H1 (cell line): Measurements from ENCODE around the gene TNS3. TPM values are rescaled to one million over a fixed set of nuclear protein-coding genes. Genes with fewer than 3 reads are reported as not detected.

Source experiments
- CTCF ChIA-PET: fragments of 300-600 bp; sonication (Branson Sonifier 250); formaldehyde crosslinking; loops from one replicate; lab custom pipeline; 2021; ENCODE audit not compliant: partially characterized antibody; lab: Charles Lee
- POLR2A ChIA-PET: fragments of 300-600 bp; sonication (Branson Sonifier 250); formaldehyde crosslinking; loops from one replicate; lab custom pipeline; 2021; ENCODE audit warnings: inconsistent platforms; ENCODE audit not compliant: partially characterized antibody; lab: Charles Lee
- DNase-seq, 2 experiments: peaks; one replicate each; pipeline versions ENCODE4 v3.0.0 to v3.0.0-alpha.2; 2010 to 2022; ENCODE audit warnings: low spot score in 2 of 2, low read depth in 1 of 2, mixed read lengths in 1 of 2
- FAIRE-seq: peaks from 2 replicates; lab custom pipeline; 2011; peaks lifted over from hg19 to GRCh38; lab: Jason Lieb, UNC
- H2AFZ ChIP-seq: 2 replicates; pipeline ENCODE4 v1.8.1; 2012; ENCODE audit warnings: low read length, inconsistent platforms
- H2AK5ac ChIP-seq: 2 replicates; pipeline ENCODE4 v1.6.1; 2013; ENCODE audit warnings: low read depth, low read length
- H2BK120ac ChIP-seq: replicated peaks from 2 replicates; pipeline ENCODE3; 2013; ENCODE audit warnings: low read depth, low read length, inconsistent platforms
- H2BK12ac ChIP-seq: 2 replicates; pipeline ENCODE4 v1.6.1; 2013; ENCODE audit warnings: low read depth, low read length
- H2BK15ac ChIP-seq: 2 replicates; pipeline ENCODE4 v1.6.1; 2013; ENCODE audit warnings: low read length
- H2BK20ac ChIP-seq: 2 replicates; pipeline ENCODE4 v1.6.1; 2013; ENCODE audit warnings: low read length
- H2BK5ac ChIP-seq: 2 replicates; pipeline ENCODE4 v1.6.1; 2013; ENCODE audit warnings: low read depth, low read length
- H3K14ac ChIP-seq: 2 replicates; pipeline ENCODE4 v1.6.1; 2013; ENCODE audit warnings: inconsistent platforms; ENCODE audit not compliant: insufficient read length
- H3K18ac ChIP-seq: 2 replicates; pipeline ENCODE4 v1.6.1; 2013; ENCODE audit warnings: low read length; ENCODE audit errors: extremely low read depth
- H3K23ac ChIP-seq: 2 replicates; pipeline ENCODE4 v1.6.1; 2013; ENCODE audit warnings: inconsistent platforms; ENCODE audit not compliant: insufficient read length
- H3K23me2 ChIP-seq: 2 replicates; pipeline ENCODE4 v1.6.1; 2013; ENCODE audit warnings: low read depth, low read length
- H3K27ac ChIP-seq: 2 replicates; pipeline ENCODE4 v1.6.1; 2011; ENCODE audit warnings: low read depth, low read length, inconsistent platforms
- H3K27me3 ChIP-seq, 4 experiments: replicated peaks in 1 of 4; 1 replicate in 1 of 4; 2 replicates in 3 of 4; pipeline versions ENCODE4 v1.6.1 to v1.8.1; 2011 to 2013; ENCODE audit warnings: low read length in 3 of 4, mild to moderate bottlenecking in 3 of 4, inconsistent platforms in 2 of 4, mixed read lengths in 2 of 4, moderate library complexity in 1 of 4; ENCODE audit not compliant: control insufficient read depth in 3 of 4, insufficient read depth in 3 of 4; ENCODE audit errors: extremely low read depth in 1 of 4
- H3K36me3 ChIP-seq, 4 experiments: 2 replicates each; pipeline versions ENCODE4 v1.6.1 to v1.8.1; 2011 to 2013; ENCODE audit warnings: mild to moderate bottlenecking in 4 of 4, low read length in 3 of 4, moderate library complexity in 2 of 4, control low read depth in 1 of 4, inconsistent platforms in 1 of 4; ENCODE audit not compliant: insufficient read depth in 4 of 4, control insufficient read depth in 2 of 4
- H3K4ac ChIP-seq: replicated peaks from 2 replicates; pipeline ENCODE3; 2013; ENCODE audit warnings: low read length, low read depth, mixed read lengths, inconsistent platforms; ENCODE audit not compliant: insufficient read length
- H3K4me1 ChIP-seq, 4 experiments: replicated peaks in 1 of 4; 1 replicate in 1 of 4; 2 replicates in 3 of 4; pipeline versions ENCODE4 v1.6.1 to v1.8.1; 2011 to 2013; ENCODE audit warnings: low read length in 3 of 4, inconsistent platforms in 2 of 4, mixed read lengths in 1 of 4; ENCODE audit not compliant: insufficient read depth in 4 of 4, control insufficient read depth in 3 of 4
- H3K4me2 ChIP-seq, 2 experiments: 2 replicates each; pipeline versions ENCODE4 v1.6.1 to v1.8.1; 2011 to 2013; ENCODE audit warnings: low read depth in 2 of 2, low read length in 2 of 2, control low read depth in 1 of 2, inconsistent platforms in 1 of 2, mild to moderate bottlenecking in 1 of 2; ENCODE audit not compliant: insufficient read depth in 1 of 2
- H3K4me3 ChIP-seq, 4 experiments: fragments of 200-600, 300-600 bp in 1 of 4; sonication (generic), shearing (Covaris generic), sonication (Bioruptor Twin) in 1 of 4; 2 replicates each; pipeline versions ENCODE4 v1.5.1 to v1.8.1; 2011 to 2016; ENCODE audit warnings: low read length in 4 of 4, low read depth in 3 of 4, control low read depth in 2 of 4, inconsistent platforms in 2 of 4, mild to moderate bottlenecking in 2 of 4, mixed read lengths in 1 of 4, moderate library complexity in 1 of 4; ENCODE audit not compliant: insufficient read depth in 2 of 4; ENCODE audit errors: extremely low read depth in 1 of 4
- H3K56ac ChIP-seq: replicated peaks from 2 replicates; pipeline ENCODE3; 2013; ENCODE audit warnings: low read depth, mild to moderate bottlenecking, mixed read lengths, low read length, inconsistent platforms; ENCODE audit not compliant: insufficient read length
- H3K79me1 ChIP-seq: 2 replicates; pipeline ENCODE4 v1.6.1; 2013; ENCODE audit warnings: low read depth, low read length, control low read depth
- H3K79me2 ChIP-seq, 2 experiments: 2 replicates each; pipeline versions ENCODE4 v1.6.1 to v1.8.1; 2012 to 2013; ENCODE audit warnings: low read length in 2 of 2, mild to moderate bottlenecking in 2 of 2, inconsistent platforms in 1 of 2; ENCODE audit not compliant: insufficient read depth in 2 of 2, control insufficient read depth in 1 of 2
- H3K9ac ChIP-seq, 4 experiments: replicated peaks in 1 of 4; 1 replicate in 1 of 4; 2 replicates in 3 of 4; pipeline versions ENCODE4 v1.6.1 to v1.8.1; 2011 to 2013; ENCODE audit warnings: low read depth in 3 of 4, low read length in 3 of 4, control low read depth in 2 of 4, mild to moderate bottlenecking in 2 of 4, moderate library complexity in 2 of 4, inconsistent platforms in 1 of 4; ENCODE audit errors: extremely low read depth in 1 of 4
- H3K9me3 ChIP-seq, 2 experiments: 2 replicates each; pipeline versions ENCODE4 v1.6.1 to v1.8.1; 2012 to 2013; ENCODE audit warnings: mild to moderate bottlenecking in 2 of 2, moderate library complexity in 2 of 2, control low read depth in 1 of 2, inconsistent platforms in 1 of 2, low read depth in 1 of 2, low read length in 1 of 2, mixed read lengths in 1 of 2; ENCODE audit not compliant: insufficient read depth in 2 of 2
- H4K20me1 ChIP-seq, 2 experiments: replicated peaks in 1 of 2; 2 replicates each; pipeline versions ENCODE3 to v1.8.1; 2011 to 2013; ENCODE audit warnings: inconsistent platforms in 2 of 2, low read length in 2 of 2, mild to moderate bottlenecking in 1 of 2; ENCODE audit not compliant: insufficient read depth in 2 of 2, control insufficient read depth in 1 of 2
- H4K5ac ChIP-seq: 2 replicates; pipeline ENCODE4 v1.6.1; 2013; ENCODE audit warnings: low read length, low read depth, mixed read lengths, inconsistent platforms; ENCODE audit not compliant: insufficient read length
- H4K8ac ChIP-seq: 2 replicates; pipeline ENCODE4 v1.8.0; 2013; ENCODE audit warnings: mild to moderate bottlenecking, moderate library complexity, low read length, inconsistent platforms; ENCODE audit not compliant: insufficient read depth; ENCODE audit errors: extremely low read depth
- H4K91ac ChIP-seq: replicated peaks from 2 replicates; pipeline ENCODE3; 2013; ENCODE audit warnings: low read length, mixed read lengths, inconsistent platforms; ENCODE audit not compliant: insufficient read length
- BCL11A ChIP-seq, 2 experiments: IDR thresholded peaks; one replicate each; pipeline ENCODE4 v1.6.1; 2011; ENCODE audit warnings: low read depth in 2 of 2, low read length in 2 of 2, mild to moderate bottlenecking in 2 of 2
- CHD2 ChIP-seq: IDR thresholded peaks from 2 replicates; pipeline ENCODE4 v1.6.1; 2012; ENCODE audit warnings: low read length, improper control_type of control experiment
- GTF2F1 ChIP-seq: IDR thresholded peaks from 2 replicates; pipeline ENCODE4 v1.6.1; 2012; ENCODE audit warnings: low read depth, low read length, improper control_type of control experiment, borderline replicate concordance
- HDAC2 ChIP-seq, 2 experiments: fragments of 300-600 bp in 1 of 2; sonication (generic) in 1 of 2; IDR thresholded peaks; 2 replicates each; pipeline ENCODE4 v1.6.1; 2011 to 2012; ENCODE audit warnings: low read depth in 2 of 2, low read length in 2 of 2, mild to moderate bottlenecking in 2 of 2, moderate library complexity in 2 of 2, borderline replicate concordance in 1 of 2, inconsistent platforms in 1 of 2
- KDM4A ChIP-seq: IDR thresholded peaks from one replicate; pipeline ENCODE4 v1.7.1; 2012; ENCODE audit warnings: low read depth, mild to moderate bottlenecking, moderate library complexity, low read length, inconsistent platforms; ENCODE audit not compliant: severe bottlenecking
- KDM5A ChIP-seq: fragments of 200-600 bp; IDR thresholded peaks from 2 replicates; pipeline ENCODE4 v1.7.1; 2012; ENCODE audit warnings: mild to moderate bottlenecking, low read length, inconsistent platforms, mixed read lengths
- NRF1 ChIP-seq: IDR thresholded peaks from 2 replicates; pipeline ENCODE4 v1.6.1; 2011; ENCODE audit warnings: mild to moderate bottlenecking, low read depth, low read length, improper control_type of control experiment
- RBBP5 ChIP-seq: IDR thresholded peaks from 2 replicates; pipeline ENCODE4 v1.7.1; 2012; ENCODE audit warnings: low read depth, mild to moderate bottlenecking, inconsistent platforms, low read length, moderate library complexity, borderline replicate concordance
- SIN3A ChIP-seq, 2 experiments: IDR thresholded peaks in 1 of 2; conservative IDR thresholded peaks in 1 of 2; 2 replicates each; pipeline ENCODE4 v1.6.1; 2011 to 2012; ENCODE audit warnings: low read length in 2 of 2, improper control_type of control experiment in 1 of 2, low read depth in 1 of 2, mild to moderate bottlenecking in 1 of 2
- SIRT6 ChIP-seq: IDR thresholded peaks from one replicate; pipeline ENCODE4 v1.7.1; 2012; ENCODE audit warnings: low read length, inconsistent platforms
- TAF1 ChIP-seq: IDR thresholded peaks from 2 replicates; pipeline ENCODE4 v1.6.1; 2011; ENCODE audit warnings: mild to moderate bottlenecking, low read depth, low read length
- WGBS, 2 experiments: shearing (Covaris generic) in 1 of 2; methylation state at CpG; one replicate each; pipeline versions ENCODE4 v1.1.6 to v1.1.7; 2013 to 2015; ENCODE audit warnings: low lambda C conversion rate in 2 of 2, mixed read lengths in 2 of 2, inconsistent platforms in 1 of 2, low coverage in 1 of 2, missing lambda C conversion rate in 1 of 2; ENCODE audit not compliant: insufficient replicate concordance in 2 of 2, insufficient coverage in 1 of 2, insufficient read length in 1 of 2; ENCODE audit errors: extremely low coverage in 1 of 2, missing lambda C conversion rate in 1 of 2; 5-methylcytosine and 5-hydroxymethylcytosine counted together
- polyA plus RNA-seq, 7 experiments: library from polyadenylated mRNA; depleted of rRNA in 3 of 7; stranded (reverse) in 5 of 7; unstranded in 2 of 7; fragments of >200 nt in 5 of 7; fragments of 200-250 nt in 2 of 7; gene quantifications; 1 replicate in 5 of 7; 2 replicates in 1 of 7; 4 replicates in 1 of 7; pipeline versions ENCODE4 v1.2.1 to v1.2.3, GENCODE V29; 2011 to 2013; ENCODE audit warnings: missing spikeins in 2 of 7, mixed read lengths in 2 of 7
- total RNA-seq: library from RNA; stranded (reverse); fragmentation: NEBNext Ultra II Directional; extraction: Animal tissue kit (Norgen Biotek cat#: 25700); gene quantifications from 2 replicates; pipeline ENCODE4 v1.2.1, GENCODE V29; 2021
- TF ChIP-seq, protein P1 (sequence below): IDR thresholded peaks from 2 replicates; pipeline ENCODE4 v1.6.1; 2011; ENCODE audit warnings: low read length, improper control_type of control experiment

TNS3 gene
- total and polyA plus RNA-seq, 2 of the 8 experiments (the other 6 are each of a cell fraction or from before 2014, with no cell fraction given) = 11.9 to 24.2 TPM

GRCh38 chr7:47528471-47528870 lies 53.4 kb downstream of the TNS3 start:
- Histone ChIP-seq H3K9me3 (peaks cover 0 to 7% of the 10 kb centered on the region in 2 experiments; a peak in 1 of 4 replicates), H3K23ac (no peak overlapping the region), H4K91ac (no peak overlapping the region), H3K79me1 (peaks cover 8% of the 10 kb centered on the region), H3K79me2 (peaks cover 0 to 17% of the 10 kb centered on the region in 2 experiments; a peak in 2 of 4 replicates), H3K23me2 (0 out of 2 replicates have a peak, but pooled peaks cover 1% of the 10 kb centered on the region), H3K36me3 (peaks cover 0 to 3% (median 1%) of the 10 kb centered on the region in 4 experiments; a peak in 1 of 8 replicates), H2BK5ac (no peak overlapping the region), H3K27ac (no peak overlapping the region), H3K9ac (no peak overlapping the region), H3K56ac (no peak overlapping the region), H2BK120ac (no peak overlapping the region), H4K5ac (no peak overlapping the region), H2BK20ac (no peak overlapping the region), H3K4ac (no peak overlapping the region), H2AFZ (no peak overlapping the region), H2BK12ac (no peak overlapping the region), H3K4me3 (no peak overlapping the region), H4K8ac (no peak overlapping the region), H3K14ac (no peak overlapping the region), H3K4me1 (peaks cover 0 to 3% (median 0%) of the 10 kb centered on the region in 4 experiments; a peak in 1 of 7 replicates), H3K27me3 (no peaks in the 10 kb centered on the region), H3K4me2 (no peak overlapping the region), H4K20me1 (peaks cover 0 to 1% of the 10 kb centered on the region in 2 experiments), H3K18ac (no peak overlapping the region), H2BK15ac (no peak overlapping the region), H2AK5ac (no peak overlapping the region)
- POLR2A ChIA-PET = no interaction called here
- no peak for FAIRE-seq
- no peak for DNase-seq
- CTCF ChIA-PET = no interaction called here
- WGBS, 2 experiments = 91% methylated on average over 6 of the region's 6 CpGs; no CpG with 5 or more reads in 1 of the 2 experiments
- TF ChIP-seq RBBP5 = no peak
- no peak for TF ChIP-seq NRF1
- no peak for TF ChIP-seq SIRT6
- no peak for TF ChIP-seq SIN3A (conservative IDR thresholded peaks at IDR 0.05 in 1 of 2, IDR thresholded peaks at IDR 0.05 in 1 of 2; ENCODE audit: low read depth in 1 of 2, low read length in 2 of 2)
- TF ChIP-seq, protein P1, sequence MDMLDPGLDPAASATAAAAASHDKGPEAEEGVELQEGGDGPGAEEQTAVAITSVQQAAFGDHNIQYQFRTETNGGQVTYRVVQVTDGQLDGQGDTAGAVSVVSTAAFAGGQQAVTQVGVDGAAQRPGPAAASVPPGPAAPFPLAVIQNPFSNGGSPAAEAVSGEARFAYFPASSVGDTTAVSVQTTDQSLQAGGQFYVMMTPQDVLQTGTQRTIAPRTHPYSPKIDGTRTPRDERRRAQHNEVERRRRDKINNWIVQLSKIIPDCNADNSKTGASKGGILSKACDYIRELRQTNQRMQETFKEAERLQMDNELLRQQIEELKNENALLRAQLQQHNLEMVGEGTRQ = no peak
- no peak for TF ChIP-seq TAF1
- no peak for TF ChIP-seq KDM4A
- TF ChIP-seq HDAC2 (IDR thresholded peaks at IDR 0.05; ENCODE audit: borderline replicate concordance in 1 of 2, low read depth in 2 of 2, low read length in 2 of 2) = no peak
- no peak for TF ChIP-seq GTF2F1
- no peak for TF ChIP-seq BCL11A (IDR thresholded peaks at IDR 0.05; ENCODE audit: low read depth in 2 of 2, low read length in 2 of 2)
- no peak for TF ChIP-seq CHD2
- TF ChIP-seq KDM5A = no peak
